ENCODE results near the gene TIMM22.
"Not testable (repeated sequence)": the region's sequence is repeated elsewhere in the genome, so short reads cannot be mapped to it uniquely, and the experiment has no call there.

The TIMM22 gene

GRCh38 chr17:968812-969730, 27.9 kb upstream of the TIMM22 start:
- TF ChIP-seq CTCF (IDR thresholded peaks at IDR 0.05; ENCODE audit: insufficient read depth, low read length, poor library complexity, severe bottlenecking), result no peak
- DNase-seq (ENCODE audit: extremely low read depth, insufficient read length), result no peak
- Histone ChIP-seq H3K27me3 (replicated peaks; ENCODE audit: control insufficient read depth, insufficient read depth, low read length) (no peaks in the 10 kb centered on the region), H3K4me3 (replicated peaks; ENCODE audit: low read depth, low read length) (no peak overlapping the region), H3K36me3 (ENCODE audit: control insufficient read depth, insufficient read depth, low read length) (no peaks in the 10 kb centered on the region)

GRCh38 chr17:969811-970355, 27.0 kb upstream of the TIMM22 start:
- no peak for DNase-seq (ENCODE audit: extremely low read depth, insufficient read length)
- Histone ChIP-seq H3K4me3 (replicated peaks; ENCODE audit: low read depth, low read length) (no peak overlapping the region), H3K36me3 (ENCODE audit: control insufficient read depth, insufficient read depth, low read length) (no peaks in the 10 kb centered on the region), H3K27me3 (replicated peaks; ENCODE audit: control insufficient read depth, insufficient read depth, low read length) (no peaks in the 10 kb centered on the region)
- TF ChIP-seq CTCF (IDR thresholded peaks at IDR 0.05; ENCODE audit: insufficient read depth, low read length, poor library complexity, severe bottlenecking), result no peak

- Histone ChIP-seq H3K36me3 (ENCODE audit: control insufficient read depth, insufficient read depth, low read length) (no peaks in the 10 kb centered on the region), H3K4me3 (replicated peaks; ENCODE audit: low read depth, low read length) (no peak overlapping the region), H3K27me3 (replicated peaks; ENCODE audit: control insufficient read depth, insufficient read depth, low read length) (no peaks in the 10 kb centered on the region)
- no peak for DNase-seq (ENCODE audit: extremely low read depth, insufficient read length)
- no peak for TF ChIP-seq CTCF (IDR thresholded peaks at IDR 0.05; ENCODE audit: insufficient read depth, low read length, poor library complexity, severe bottlenecking)
These were observed 26.6 kb upstream of the TIMM22 start for GRCh38 chr17:970364-970763.

GRCh38 chr17:971861-972260, 25.1 kb upstream of the TIMM22 start:
- H3K27me3 ChIP-seq (replicated peaks; ENCODE audit: control insufficient read depth, insufficient read depth, low read length); H3K4me3 ChIP-seq (replicated peaks; ENCODE audit: low read depth, low read length); DNase-seq (ENCODE audit: extremely low read depth, insufficient read length); H3K36me3 ChIP-seq (ENCODE audit: control insufficient read depth, insufficient read depth, low read length): not testable (repeated sequence)

- H3K27me3 ChIP-seq (replicated peaks; ENCODE audit: control insufficient read depth, insufficient read depth, low read length), result peaks cover 1% of the 10 kb centered on the region
- DNase-seq (ENCODE audit: extremely low read depth, insufficient read length), result no peak
- no peaks in the 10 kb centered on the region for H3K36me3 ChIP-seq (ENCODE audit: control insufficient read depth, insufficient read depth, low read length)
- no peak for TF ChIP-seq CTCF (IDR thresholded peaks at IDR 0.05; ENCODE audit: insufficient read depth, low read length, poor library complexity, severe bottlenecking)
- no peak overlapping the region for H3K4me3 ChIP-seq (replicated peaks; ENCODE audit: low read depth, low read length)
These were observed 23.9 kb upstream of the TIMM22 start for GRCh38 chr17:973053-973452.

GRCh38 chr17:974778-975177, 22.2 kb upstream of the TIMM22 start:
- not testable (repeated sequence) for H3K4me3 ChIP-seq (replicated peaks; ENCODE audit: low read depth, low read length); DNase-seq (ENCODE audit: extremely low read depth, insufficient read length); H3K27me3 ChIP-seq (replicated peaks; ENCODE audit: control insufficient read depth, insufficient read depth, low read length); H3K36me3 ChIP-seq (ENCODE audit: control insufficient read depth, insufficient read depth, low read length)
